Lower lobe of right lung (tissue), 2 donors: ENCODE measurements around the gene AP1M1. TPM values are rescaled to one million over a fixed set of nuclear protein-coding genes. Genes with fewer than 3 reads are reported as not detected.

Experiments
- ATAC-seq, 2 donors: fragments of 200-7000 bp; cut with Tn5 transposase; one replicate each; pipeline ENCODE4 v1.9.1; 2020 to 2022; ENCODE audit warnings: mild to moderate bottlenecking in 2 of 2, moderate library complexity in 2 of 2
- DNase-seq: peaks from one replicate; pipeline ENCODE4 v3.0.0-alpha.2; 2020
- H3K27ac ChIP-seq: fragments of 200-600 bp; one replicate; pipeline ENCODE4 v1.8.0; 2022
- H3K27me3 ChIP-seq: fragments of 200-600 bp; one replicate; pipeline ENCODE4 v1.8.0; 2022; ENCODE audit warnings: low read depth
- H3K36me3 ChIP-seq: fragments of 200-600 bp; one replicate; pipeline ENCODE4 v1.8.0; 2022; ENCODE audit warnings: mild to moderate bottlenecking
- H3K4me1 ChIP-seq: fragments of 200-600 bp; one replicate; pipeline ENCODE4 v1.8.0; 2022
- H3K4me3 ChIP-seq: fragments of 200-600 bp; one replicate; pipeline ENCODE4 v1.8.0; 2022; ENCODE audit warnings: mild to moderate bottlenecking
- H3K9me3 ChIP-seq: fragments of 200-600 bp; one replicate; pipeline ENCODE4 v1.8.0; 2022
- intact Hi-C: fragments of 100-400 bp; cut with DNase I; formaldehyde crosslinking; loops from one replicate; pipeline ENCODE4 v1.11.0; 2022
- total RNA-seq: library from RNA; stranded (reverse); fragmentation: NEBNext Ultra II Directional; extraction: Animal tissue kit (Norgen Biotek cat#: 25700); gene quantifications from one replicate; pipeline ENCODE4 v1.2.1, GENCODE V29; 2021
- TF ChIP-seq, protein P1 (sequence below): fragments of 200-600 bp; IDR thresholded peaks from one replicate; pipeline ENCODE4 v1.8.0; 2022; ENCODE audit warnings: antibody characterized with exemption, mild to moderate bottlenecking
- donor health status: DM: no; HTN: yes; CAD: no; lungs with severe emphysema.

AP1M1 gene
- total RNA-seq, 1 donor from 2014 or later: 66.0 TPM

DNA sequence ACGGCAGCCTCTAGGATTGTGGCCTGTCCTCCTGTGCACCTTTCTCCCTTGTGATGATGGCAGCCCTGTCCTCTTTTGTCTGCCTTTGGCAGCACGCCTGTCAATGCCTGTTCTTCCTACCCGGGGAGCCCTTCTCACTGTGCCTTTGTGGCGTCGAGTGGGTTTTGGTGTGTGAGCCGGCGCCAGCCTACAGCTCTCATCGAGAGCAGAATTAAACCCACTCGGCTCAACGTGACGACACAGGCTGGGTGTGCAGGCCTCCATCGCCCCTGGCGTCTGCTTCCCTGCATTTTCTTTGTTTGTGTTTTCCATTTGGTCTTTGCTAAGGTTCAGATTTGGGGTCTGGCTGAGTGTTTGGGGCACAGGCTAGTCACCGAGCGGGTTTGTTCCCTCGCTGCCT, 34.4 kb downstream of the AP1M1 start:
- H3K4me1 ChIP-seq: no peaks in the 10 kb centered on the region
- intact Hi-C loops: no loop called here
- no peak overlapping the region for H3K4me3 ChIP-seq
- peaks cover 91% of the 10 kb centered on the region for H3K36me3 ChIP-seq
- no peak for ATAC-seq
- no peak overlapping the region for H3K27ac ChIP-seq
- H3K27me3 ChIP-seq: no peaks in the 10 kb centered on the region
- TF ChIP-seq, protein P1, sequence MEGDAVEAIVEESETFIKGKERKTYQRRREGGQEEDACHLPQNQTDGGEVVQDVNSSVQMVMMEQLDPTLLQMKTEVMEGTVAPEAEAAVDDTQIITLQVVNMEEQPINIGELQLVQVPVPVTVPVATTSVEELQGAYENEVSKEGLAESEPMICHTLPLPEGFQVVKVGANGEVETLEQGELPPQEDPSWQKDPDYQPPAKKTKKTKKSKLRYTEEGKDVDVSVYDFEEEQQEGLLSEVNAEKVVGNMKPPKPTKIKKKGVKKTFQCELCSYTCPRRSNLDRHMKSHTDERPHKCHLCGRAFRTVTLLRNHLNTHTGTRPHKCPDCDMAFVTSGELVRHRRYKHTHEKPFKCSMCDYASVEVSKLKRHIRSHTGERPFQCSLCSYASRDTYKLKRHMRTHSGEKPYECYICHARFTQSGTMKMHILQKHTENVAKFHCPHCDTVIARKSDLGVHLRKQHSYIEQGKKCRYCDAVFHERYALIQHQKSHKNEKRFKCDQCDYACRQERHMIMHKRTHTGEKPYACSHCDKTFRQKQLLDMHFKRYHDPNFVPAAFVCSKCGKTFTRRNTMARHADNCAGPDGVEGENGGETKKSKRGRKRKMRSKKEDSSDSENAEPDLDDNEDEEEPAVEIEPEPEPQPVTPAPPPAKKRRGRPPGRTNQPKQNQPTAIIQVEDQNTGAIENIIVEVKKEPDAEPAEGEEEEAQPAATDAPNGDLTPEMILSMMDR: no peak
- no peaks in the 10 kb centered on the region for H3K9me3 ChIP-seq
- DNase-seq: no peak

GRCh38 chr19:16232568-16232967, 34.9 kb downstream of the AP1M1 start:
- peaks cover 87% of the 10 kb centered on the region for H3K36me3 ChIP-seq

DNA sequence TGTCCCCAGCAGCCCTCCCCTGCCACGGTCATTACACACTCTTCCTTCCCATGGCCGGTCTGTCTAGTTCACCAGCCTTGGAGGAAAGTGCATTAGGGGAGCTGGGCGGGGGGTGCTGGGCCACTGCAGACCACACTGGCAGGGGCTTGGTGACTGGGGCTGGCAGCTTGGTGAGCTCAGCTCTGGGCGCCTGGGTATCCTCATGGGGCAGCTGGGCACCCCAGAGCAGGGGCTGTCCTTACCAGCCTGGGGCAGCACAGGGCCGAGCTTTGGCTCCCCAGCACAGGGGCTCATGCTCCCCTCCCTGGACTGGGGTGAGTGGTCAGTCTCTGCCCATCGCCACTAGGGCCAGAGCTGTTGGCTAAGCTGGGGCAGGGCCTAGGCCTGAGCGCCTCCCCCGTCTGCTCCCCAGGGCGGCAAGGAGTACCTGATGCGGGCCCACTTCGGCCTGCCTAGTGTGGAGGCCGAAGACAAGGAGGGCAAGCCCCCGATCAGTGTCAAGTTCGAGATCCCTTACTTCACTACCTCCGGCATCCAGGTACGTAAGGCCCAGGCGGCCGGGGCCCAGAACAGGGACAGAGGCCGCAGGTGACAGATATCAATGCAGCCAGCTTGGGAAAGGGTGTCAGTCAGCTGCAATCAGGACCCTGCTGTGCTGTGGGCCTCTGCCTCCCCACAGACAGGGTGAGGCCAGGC, 35.5 kb downstream of the AP1M1 start:
- no peak overlapping the region for H3K27ac ChIP-seq
- no peaks in the 10 kb centered on the region for H3K4me1 ChIP-seq
- ATAC-seq: no peak
- TF ChIP-seq, protein P1: no peak
- no peak for DNase-seq
- no peaks in the 10 kb centered on the region for H3K9me3 ChIP-seq
- no peak overlapping the region for H3K4me3 ChIP-seq
- H3K27me3 ChIP-seq: no peaks in the 10 kb centered on the region
- H3K36me3 ChIP-seq: peaks cover 80% of the 10 kb centered on the region
- intact Hi-C loops: no loop called here

More at GRCh38 chr19:16232568-16232967, 34.9 kb downstream of the AP1M1 start:
- DNase-seq: no peak
- Histone ChIP-seq H3K4me3 (no peak overlapping the region), H3K9me3 (no peaks in the 10 kb centered on the region), H3K4me1 (no peaks in the 10 kb centered on the region), H3K27me3 (no peaks in the 10 kb centered on the region), H3K27ac (no peak overlapping the region)
- intact Hi-C loops: no loop called here
- no peak for ATAC-seq
- TF ChIP-seq, protein P1: no peak

GRCh38 chr19:16233836-16234551, 36.3 kb downstream of the AP1M1 start:
- ATAC-seq (no peak), DNase-seq (no peak)
- Histone ChIP-seq H3K4me1 (no peaks in the 10 kb centered on the region), H3K36me3 (peaks cover 73% of the 10 kb centered on the region), H3K27ac (no peak overlapping the region), H3K9me3 (no peaks in the 10 kb centered on the region), H3K4me3 (no peak overlapping the region), H3K27me3 (no peaks in the 10 kb centered on the region)
- intact Hi-C loops: no loop called here
- TF ChIP-seq, protein P1: no peak

DNA sequence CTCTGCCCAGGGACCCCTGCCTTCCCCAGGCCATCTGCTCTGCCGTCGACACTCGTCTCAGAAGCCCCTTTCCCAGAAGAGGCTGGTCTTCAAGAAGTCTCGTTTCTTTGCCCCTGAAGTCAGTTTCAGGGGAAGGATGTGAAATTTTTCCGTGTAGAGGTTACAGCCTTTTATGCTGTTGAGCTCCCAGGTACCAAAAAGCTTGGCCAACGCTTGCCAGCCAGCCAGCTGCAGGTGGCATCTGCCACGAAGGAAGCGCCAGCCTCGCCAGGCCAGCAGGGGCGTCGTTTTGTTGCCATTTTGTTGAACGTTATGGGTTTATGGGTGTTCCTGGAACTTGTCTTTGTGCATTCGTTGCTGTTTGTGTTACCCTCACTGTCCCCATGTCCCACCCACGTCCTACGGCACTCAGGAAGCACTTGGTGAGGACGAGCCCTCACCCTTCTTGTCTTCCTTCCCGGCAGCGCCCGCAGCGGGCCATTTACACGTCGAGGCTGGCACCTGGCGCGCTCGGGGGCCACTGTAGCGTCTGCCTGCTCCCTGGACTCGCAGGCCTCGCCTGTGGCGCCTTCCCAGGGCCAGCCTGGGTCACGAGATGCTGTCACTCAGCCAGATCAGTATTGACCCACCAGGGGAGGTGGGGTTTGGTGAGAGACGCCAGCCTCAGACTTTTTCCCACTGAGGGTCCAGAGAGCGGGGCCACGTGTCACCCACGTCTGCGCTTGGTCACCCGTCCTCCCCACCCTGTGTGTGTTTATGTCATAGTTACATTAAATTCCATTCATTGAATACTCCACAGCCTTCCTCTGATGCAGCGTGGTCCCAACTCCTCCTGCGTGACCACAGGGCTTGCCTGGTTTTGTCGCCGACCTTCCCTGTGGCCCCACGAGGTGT, 37.1 kb downstream of the AP1M1 start:
- Histone ChIP-seq H3K27me3 (no peaks in the 10 kb centered on the region), H3K36me3 (peaks cover 65% of the 10 kb centered on the region), H3K4me1 (no peaks in the 10 kb centered on the region), H3K9me3 (no peaks in the 10 kb centered on the region), H3K4me3 (no peak overlapping the region), H3K27ac (no peak overlapping the region)
- DNase-seq (no peak), ATAC-seq (no peak)
- TF ChIP-seq, protein P1: no peak
- intact Hi-C loops: no loop called here
